SK-N-MC (cell line): ENCODE results near the gene DBN1.

Experiments
- DNase-seq: peaks from one replicate; pipeline ENCODE4 v3.0.0-alpha.2; 2011; ENCODE audit warnings: low read depth, low spot score
- H3K27ac ChIP-seq: fragments of 200-600 bp; sonication (generic); 2 replicates; pipeline ENCODE4 v1.5.1; 2016; ENCODE audit warnings: mixed run types
- H3K36me3 ChIP-seq: fragments of 200-600 bp; sonication (generic); 2 replicates; pipeline ENCODE4 v1.6.1; 2017; ENCODE audit warnings: antibody characterized with exemption, low read length, mixed read lengths; ENCODE audit not compliant: insufficient read depth
- H3K4me3 ChIP-seq: fragments of 200-600 bp; sonication (generic); 2 replicates; pipeline ENCODE4 v1.5.1; 2016
- H3K9ac ChIP-seq: fragments of 200-600 bp; sonication (generic); 2 replicates; pipeline ENCODE4 v1.8.0; 2017; ENCODE audit warnings: mixed run types, mixed read lengths; ENCODE audit not compliant: insufficient read length
- H3K9me3 ChIP-seq: fragments of 200-600 bp; sonication (generic); 2 replicates; pipeline ENCODE4 v1.6.1; 2017; ENCODE audit warnings: low read depth, mild to moderate bottlenecking, antibody characterized with exemption, low read length, moderate library complexity, mixed read lengths
- EZH2 ChIP-seq: fragments of 200-600 bp; sonication (generic); IDR thresholded peaks from one replicate; pipeline ENCODE4 v1.6.1; 2017; ENCODE audit warnings: antibody characterized with exemption
- FOXP2 ChIP-seq: optimal IDR thresholded peaks from 2 replicates; pipeline ENCODE3; 2011; ENCODE audit warnings: mild to moderate bottlenecking, moderate library complexity; ENCODE audit not compliant: insufficient read depth; ENCODE audit errors: extremely low read length, control extremely low read depth
- POLR2AphosphoS5 ChIP-seq: IDR thresholded peaks from 2 replicates; pipeline ENCODE4 v1.6.1; 2012; ENCODE audit warnings: mild to moderate bottlenecking, low read depth, low read length, borderline replicate concordance

Gene DBN1

DNA sequence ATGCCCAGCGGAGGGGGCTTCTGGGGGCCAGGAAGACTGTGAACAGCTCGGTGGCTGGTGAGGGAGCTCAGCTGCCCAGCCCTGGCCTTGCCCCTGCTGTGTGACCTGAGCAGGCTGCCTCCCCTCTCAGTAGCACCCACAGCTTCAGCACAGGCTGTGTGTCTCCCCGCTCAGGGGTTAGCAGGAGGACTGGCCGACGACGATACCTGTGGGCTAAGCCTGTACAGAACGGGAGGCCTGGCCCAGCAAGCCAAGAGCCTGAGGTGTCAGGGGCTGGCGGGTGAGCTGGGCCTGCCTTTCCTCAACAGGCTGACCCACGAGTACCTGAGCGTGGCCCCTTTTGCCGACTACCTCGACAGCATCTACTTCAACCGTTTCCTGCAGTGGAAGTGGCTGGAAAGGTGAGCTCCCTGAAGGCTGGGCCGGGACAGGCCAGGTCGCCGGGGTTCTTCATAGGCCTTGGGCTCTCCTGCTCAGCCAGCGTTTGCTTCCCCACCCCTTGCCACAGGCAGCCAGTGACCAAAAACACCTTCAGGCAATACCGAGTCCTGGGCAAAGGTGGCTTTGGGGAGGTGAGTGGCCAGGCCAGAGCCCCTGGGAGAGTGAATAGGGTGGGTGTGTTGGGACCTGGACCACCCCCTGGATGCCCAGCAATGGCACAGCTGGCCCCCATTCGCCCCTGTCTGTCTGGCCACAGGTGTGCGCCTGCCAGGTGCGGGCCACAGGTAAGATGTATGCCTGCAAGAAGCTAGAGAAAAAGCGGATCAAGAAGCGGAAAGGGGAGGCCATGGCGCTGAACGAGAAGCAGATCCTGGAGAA is 40.4 kb downstream of the DBN1 start:
- H3K36me3 ChIP-seq, result peaks cover 6% of the 10 kb centered on the region; the same call in 1 of the 2 replicates
- TF ChIP-seq EZH2 (no peak), FOXP2 (no peak), POLR2AphosphoS5 (no peak)

GRCh38 chr5:177432143-177432838 is 41.1 kb downstream of the DBN1 start:
- H3K9me3 ChIP-seq, result no peaks in the 10 kb centered on the region
- no peak overlapping the region for H3K27ac ChIP-seq
- TF ChIP-seq FOXP2, result no peak
- TF ChIP-seq POLR2AphosphoS5, result no peak
- TF ChIP-seq EZH2, result no peak
- no peak overlapping the region for H3K4me3 ChIP-seq
- DNase-seq, result no peak
- peaks cover 6% of the 10 kb centered on the region; the same call in 1 of the 2 replicates for H3K36me3 ChIP-seq
- H3K9ac ChIP-seq, result no peak overlapping the region

More for the DNA sequence above, 40.4 kb downstream of the DBN1 start:
- no peak overlapping the region for H3K27ac ChIP-seq
- DNase-seq, result no peak
- H3K9me3 ChIP-seq, result no peaks in the 10 kb centered on the region
- H3K9ac ChIP-seq, result no peak overlapping the region
- H3K4me3 ChIP-seq, result no peak overlapping the region

DNA sequence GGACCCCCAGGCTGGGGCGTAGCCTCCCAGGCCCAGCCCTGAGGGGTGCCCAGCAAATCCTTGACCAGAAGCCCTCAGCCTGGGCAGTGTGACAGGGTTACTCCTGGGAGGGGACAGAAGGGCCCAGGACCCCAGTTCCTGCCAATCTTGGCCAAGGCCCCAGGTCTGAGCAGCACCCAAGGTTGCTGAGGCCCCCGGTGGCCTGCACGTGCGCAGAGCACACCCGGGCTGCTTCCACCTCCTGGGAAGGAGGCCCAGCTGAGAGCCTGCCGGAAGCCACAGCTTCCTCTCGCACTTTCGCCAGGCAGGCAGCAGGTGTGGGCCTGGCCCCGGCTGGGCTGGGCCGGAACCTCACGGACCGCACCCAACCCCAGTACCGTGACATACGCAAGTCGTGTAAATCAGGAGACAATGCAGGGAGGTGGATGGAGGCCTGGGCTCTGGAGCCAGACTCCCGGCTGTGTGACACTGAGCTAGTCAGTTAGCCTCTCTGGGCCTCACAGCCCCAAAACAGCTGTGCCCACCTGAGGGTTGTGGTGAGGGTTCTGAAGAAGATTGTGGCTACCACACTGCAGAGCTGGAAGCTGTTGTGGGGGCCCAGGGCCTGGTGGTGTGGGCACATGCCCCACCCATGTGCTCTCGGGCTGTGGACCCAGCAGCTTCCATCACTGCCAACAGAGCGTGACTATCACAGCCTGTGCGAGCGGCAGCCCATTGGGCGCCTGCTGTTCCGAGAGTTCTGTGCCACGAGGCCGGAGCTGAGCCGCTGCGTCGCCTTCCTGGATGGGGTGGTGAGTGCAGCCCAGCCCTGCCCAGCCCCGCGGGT is 41.9 kb downstream of the DBN1 start:
- Histone ChIP-seq H3K36me3 (peaks cover 6% of the 10 kb centered on the region; the same call in 1 of the 2 replicates), H3K9ac (no peak overlapping the region), H3K27ac (no peak overlapping the region), H3K9me3 (no peaks in the 10 kb centered on the region), H3K4me3 (no peak overlapping the region)
- no peak for DNase-seq
- TF ChIP-seq FOXP2 (no peak), POLR2AphosphoS5 (no peak), EZH2 (no peak)

DNA sequence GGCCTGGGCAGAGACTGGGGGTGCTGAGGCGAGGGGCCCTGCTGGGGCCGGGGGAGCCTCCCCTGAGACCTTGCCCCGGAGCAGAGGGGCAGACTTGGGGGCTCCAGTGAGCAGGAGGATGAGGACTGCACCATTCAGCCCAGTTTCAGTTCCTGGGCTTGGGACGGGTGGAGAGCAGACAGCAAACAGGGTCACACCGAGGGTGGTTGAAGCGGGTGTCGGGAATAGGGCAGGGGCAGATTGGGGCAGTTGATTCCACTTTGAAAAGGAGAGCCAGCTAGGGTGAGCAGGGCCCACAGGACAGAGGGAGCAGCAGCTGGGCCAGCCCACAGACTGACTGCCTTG is 42.5 kb downstream of the DBN1 start:
- H3K9me3 ChIP-seq, result no peaks in the 10 kb centered on the region
- no peak overlapping the region for H3K4me3 ChIP-seq
- TF ChIP-seq FOXP2 (no peak), POLR2AphosphoS5 (no peak), EZH2 (no peak)
- H3K27ac ChIP-seq, result no peak overlapping the region
- no peak for DNase-seq
- H3K36me3 ChIP-seq, result peaks cover 6% of the 10 kb centered on the region; the same call in 1 of the 2 replicates
- no peak overlapping the region for H3K9ac ChIP-seq

DNA sequence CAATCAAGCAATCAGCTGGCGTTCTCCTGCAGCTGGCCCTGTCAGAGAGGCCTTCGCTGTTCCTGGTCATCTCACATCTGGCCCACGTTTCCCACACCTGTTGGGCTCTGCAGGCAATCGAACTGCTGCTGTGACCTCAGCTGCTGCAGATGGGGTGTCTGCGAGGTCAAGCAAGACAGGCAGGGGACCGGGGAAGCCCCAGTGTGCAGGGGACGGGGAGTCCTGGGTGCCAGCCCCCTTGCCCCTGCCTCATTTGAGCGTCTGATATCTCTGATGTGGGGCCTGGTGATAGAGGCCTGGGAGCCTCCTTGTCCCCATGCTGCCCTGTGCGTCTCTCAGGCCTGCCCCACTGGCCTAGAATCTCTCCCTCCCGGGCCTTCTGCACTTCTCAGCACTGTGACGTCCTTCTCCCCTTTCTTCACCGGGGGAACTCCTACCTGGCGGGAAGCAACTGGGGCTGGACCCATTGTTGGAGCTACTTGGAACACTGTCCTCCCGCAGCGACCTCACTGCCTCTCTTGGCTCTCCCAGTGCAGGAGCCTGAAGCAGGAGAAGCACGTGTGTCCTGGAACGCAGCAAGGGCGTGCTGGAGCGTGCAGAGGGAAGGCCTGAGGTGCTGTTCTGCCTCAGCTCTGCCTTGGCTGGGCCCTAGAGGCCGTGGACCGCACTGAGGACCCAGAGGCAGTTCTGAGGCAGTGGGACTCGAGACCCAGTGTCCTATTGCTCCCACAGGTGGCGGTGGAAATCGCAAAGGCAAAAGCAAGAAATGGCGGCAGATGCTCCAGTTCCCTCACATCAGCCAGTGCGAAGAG is 43.1 kb downstream of the DBN1 start:
- Histone ChIP-seq H3K27ac (no peak overlapping the region), H3K9me3 (no peaks in the 10 kb centered on the region)
- TF ChIP-seq POLR2AphosphoS5 (no peak), EZH2 (no peak), FOXP2 (no peak)

GRCh38 chr5:177429248-177430040 is 44.0 kb downstream of the DBN1 start:
- no peak for TF ChIP-seq EZH2
- no peak for TF ChIP-seq FOXP2
- no peak for TF ChIP-seq POLR2AphosphoS5
- DNase-seq, result no peak
- Histone ChIP-seq H3K9me3 (no peaks in the 10 kb centered on the region), H3K9ac (no peak overlapping the region), H3K27ac (no peak overlapping the region), H3K36me3 (peaks cover 6% of the 10 kb centered on the region; the same call in 1 of the 2 replicates), H3K4me3 (no peak overlapping the region)

More for the DNA sequence above, 43.1 kb downstream of the DBN1 start:
- H3K36me3 ChIP-seq, result peaks cover 6% of the 10 kb centered on the region; the same call in 1 of the 2 replicates
- no peak for DNase-seq
- H3K9ac ChIP-seq, result no peak overlapping the region
- no peak overlapping the region for H3K4me3 ChIP-seq
